Measurements from ENCODE around the gene FGD6.
"Not testable (repeated sequence)": the region's sequence is repeated elsewhere in the genome, so short reads cannot be mapped to it uniquely, and the experiment has no call there.

FGD6 gene

GRCh38 chr12:95243497-95244183, 26.4 kb upstream of the FGD6 start:
- Histone ChIP-seq H3K27me3 (ENCODE audit: low read length) (no peaks in the 10 kb centered on the region), H3K9ac (ENCODE audit: low read length) (no peak overlapping the region), H2AFZ (ENCODE audit: low read depth, low read length, severe bottlenecking) (no peak overlapping the region), H3K36me3 (ENCODE audit: low read length) (no peaks in the 10 kb centered on the region), H3K27ac (ENCODE audit: low read depth, low read length) (no peak overlapping the region), H4K20me1 (ENCODE audit: low read depth, low read length) (peaks cover 29% of the 10 kb centered on the region), H3K9me2 (replicated peaks; ENCODE audit: insufficient read depth, low read length) (no peaks in the 10 kb centered on the region), H3K9me3 (ENCODE audit: insufficient read depth, low read length) (no peaks in the 10 kb centered on the region), H3K4me2 (ENCODE audit: low read depth, low read length, poor library complexity, severe bottlenecking) (no peak overlapping the region), H3K79me2 (ENCODE audit: insufficient read depth, low read length) (peaks cover 90% of the 10 kb centered on the region), H3F3A (ENCODE audit: insufficient read depth) (peaks cover 6% of the 10 kb centered on the region; the same call in 1 of the 2 replicates), H3K4me3 (ENCODE audit: insufficient read depth, low read length, poor library complexity, severe bottlenecking) (no peak overlapping the region)
- TF ChIP-seq, protein P1, sequence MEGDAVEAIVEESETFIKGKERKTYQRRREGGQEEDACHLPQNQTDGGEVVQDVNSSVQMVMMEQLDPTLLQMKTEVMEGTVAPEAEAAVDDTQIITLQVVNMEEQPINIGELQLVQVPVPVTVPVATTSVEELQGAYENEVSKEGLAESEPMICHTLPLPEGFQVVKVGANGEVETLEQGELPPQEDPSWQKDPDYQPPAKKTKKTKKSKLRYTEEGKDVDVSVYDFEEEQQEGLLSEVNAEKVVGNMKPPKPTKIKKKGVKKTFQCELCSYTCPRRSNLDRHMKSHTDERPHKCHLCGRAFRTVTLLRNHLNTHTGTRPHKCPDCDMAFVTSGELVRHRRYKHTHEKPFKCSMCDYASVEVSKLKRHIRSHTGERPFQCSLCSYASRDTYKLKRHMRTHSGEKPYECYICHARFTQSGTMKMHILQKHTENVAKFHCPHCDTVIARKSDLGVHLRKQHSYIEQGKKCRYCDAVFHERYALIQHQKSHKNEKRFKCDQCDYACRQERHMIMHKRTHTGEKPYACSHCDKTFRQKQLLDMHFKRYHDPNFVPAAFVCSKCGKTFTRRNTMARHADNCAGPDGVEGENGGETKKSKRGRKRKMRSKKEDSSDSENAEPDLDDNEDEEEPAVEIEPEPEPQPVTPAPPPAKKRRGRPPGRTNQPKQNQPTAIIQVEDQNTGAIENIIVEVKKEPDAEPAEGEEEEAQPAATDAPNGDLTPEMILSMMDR (IDR thresholded peaks at IDR 0.05; ENCODE audit: insufficient read depth, low read length, poor library complexity, severe bottlenecking) = no peak
- no peak for TF ChIP-seq EZH2phosphoT487 (conservative IDR thresholded peaks at IDR 0.05; ENCODE audit: low read length)

GRCh38 chr12:95241761-95242506, 24.7 kb upstream of the FGD6 start:
- Histone ChIP-seq H3K79me2 (ENCODE audit: insufficient read depth, low read length) (peaks cover 91% of the 10 kb centered on the region), H3K9me2 (replicated peaks; ENCODE audit: insufficient read depth, low read length) (no peaks in the 10 kb centered on the region), H3K36me3 (ENCODE audit: low read length) (no peaks in the 10 kb centered on the region), H3K27ac (ENCODE audit: low read depth, low read length) (no peak overlapping the region), H3K27me3 (ENCODE audit: low read length) (no peaks in the 10 kb centered on the region), H4K20me1 (ENCODE audit: low read depth, low read length) (peaks cover 21% of the 10 kb centered on the region), H3K9me3 (ENCODE audit: insufficient read depth, low read length) (no peaks in the 10 kb centered on the region), H3K4me2 (ENCODE audit: low read depth, low read length, poor library complexity, severe bottlenecking) (no peak overlapping the region), H3K9ac (ENCODE audit: low read length) (no peak overlapping the region), H3K4me3 (ENCODE audit: insufficient read depth, low read length, poor library complexity, severe bottlenecking) (no peak overlapping the region), H2AFZ (ENCODE audit: low read depth, low read length, severe bottlenecking) (no peak overlapping the region), H3F3A (ENCODE audit: insufficient read depth) (peaks cover under 1% of the 10 kb centered on the region; the same call in 1 of the 2 replicates)
- TF ChIP-seq, protein P1 (IDR thresholded peaks at IDR 0.05; ENCODE audit: insufficient read depth, low read length, poor library complexity, severe bottlenecking) = no peak
- TF ChIP-seq EZH2phosphoT487 (conservative IDR thresholded peaks at IDR 0.05; ENCODE audit: low read length) = no peak

DNA sequence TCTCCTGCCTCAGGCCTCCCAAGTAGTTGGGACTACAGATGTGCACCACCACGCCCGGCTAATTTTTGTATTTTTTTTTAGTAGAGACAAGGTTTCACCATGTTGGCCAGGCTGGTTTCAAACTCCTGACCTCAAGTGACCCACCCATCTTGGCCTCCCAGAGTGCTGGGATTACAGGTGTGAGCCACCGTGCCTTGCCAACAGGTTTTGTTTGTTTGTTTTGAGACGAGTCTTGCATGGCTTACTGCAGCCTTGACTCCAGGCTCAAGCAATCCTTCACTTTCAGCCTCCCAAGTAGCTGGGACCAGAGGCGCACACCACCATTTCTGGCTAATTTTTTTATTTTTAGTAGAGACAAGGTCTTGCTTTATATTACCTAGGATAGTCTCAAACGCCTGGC, 23.9 kb upstream of the FGD6 start:
- Histone ChIP-seq H4K20me1 (ENCODE audit: low read depth, low read length) (peaks cover 21% of the 10 kb centered on the region), H3K79me2 (ENCODE audit: insufficient read depth, low read length) (peaks cover 96% of the 10 kb centered on the region)
- H3K27ac ChIP-seq (ENCODE audit: low read depth, low read length); H2AFZ ChIP-seq (ENCODE audit: low read depth, low read length, severe bottlenecking); H3K9me2 ChIP-seq (replicated peaks; ENCODE audit: insufficient read depth, low read length); H3K9me3 ChIP-seq (ENCODE audit: insufficient read depth, low read length); H3K4me3 ChIP-seq (ENCODE audit: insufficient read depth, low read length, poor library complexity, severe bottlenecking); H3F3A ChIP-seq (ENCODE audit: insufficient read depth); H3K36me3 ChIP-seq (ENCODE audit: low read length); H3K27me3 ChIP-seq (ENCODE audit: low read length); H3K4me2 ChIP-seq (ENCODE audit: low read depth, low read length, poor library complexity, severe bottlenecking); H3K9ac ChIP-seq (ENCODE audit: low read length): not testable (repeated sequence)

DNA sequence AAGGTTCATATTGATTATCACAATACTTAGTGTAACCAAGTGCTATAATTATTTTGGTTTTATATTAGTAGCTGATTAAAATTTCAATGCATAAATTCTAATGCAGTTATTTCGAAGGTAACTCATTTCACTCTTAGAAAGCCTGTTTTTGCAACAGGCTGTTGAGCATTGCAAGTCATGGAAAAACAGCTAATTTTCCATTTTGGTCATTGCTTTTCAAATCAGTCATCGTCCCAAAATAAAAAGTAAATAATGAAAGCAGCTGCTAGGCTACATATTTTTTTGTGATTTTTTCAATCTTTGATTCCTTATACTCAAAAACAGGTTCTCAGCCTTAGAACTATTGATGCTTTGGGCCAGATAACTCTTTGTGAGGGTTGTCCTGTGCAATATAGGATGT, 23.3 kb upstream of the FGD6 start:
- Histone ChIP-seq H3K27me3 (ENCODE audit: low read length) (no peaks in the 10 kb centered on the region), H2AFZ (ENCODE audit: low read depth, low read length, severe bottlenecking) (no peak overlapping the region), H3K9me2 (replicated peaks; ENCODE audit: insufficient read depth, low read length) (no peaks in the 10 kb centered on the region), H3K9me3 (ENCODE audit: insufficient read depth, low read length) (no peaks in the 10 kb centered on the region), H3K27ac (ENCODE audit: low read depth, low read length) (no peak overlapping the region), H3F3A (ENCODE audit: insufficient read depth) (no peaks in the 10 kb centered on the region), H3K9ac (ENCODE audit: low read length) (no peak overlapping the region), H3K4me2 (ENCODE audit: low read depth, low read length, poor library complexity, severe bottlenecking) (no peak overlapping the region), H3K79me2 (ENCODE audit: insufficient read depth, low read length) (peaks cover 91% of the 10 kb centered on the region), H4K20me1 (ENCODE audit: low read depth, low read length) (peaks cover 21% of the 10 kb centered on the region), H3K36me3 (ENCODE audit: low read length) (no peaks in the 10 kb centered on the region), H3K4me3 (ENCODE audit: insufficient read depth, low read length, poor library complexity, severe bottlenecking) (no peak overlapping the region)
- TF ChIP-seq, protein P1 (IDR thresholded peaks at IDR 0.05; ENCODE audit: insufficient read depth, low read length, poor library complexity, severe bottlenecking) = no peak
- TF ChIP-seq EZH2phosphoT487 (conservative IDR thresholded peaks at IDR 0.05; ENCODE audit: low read length) = no peak

DNA sequence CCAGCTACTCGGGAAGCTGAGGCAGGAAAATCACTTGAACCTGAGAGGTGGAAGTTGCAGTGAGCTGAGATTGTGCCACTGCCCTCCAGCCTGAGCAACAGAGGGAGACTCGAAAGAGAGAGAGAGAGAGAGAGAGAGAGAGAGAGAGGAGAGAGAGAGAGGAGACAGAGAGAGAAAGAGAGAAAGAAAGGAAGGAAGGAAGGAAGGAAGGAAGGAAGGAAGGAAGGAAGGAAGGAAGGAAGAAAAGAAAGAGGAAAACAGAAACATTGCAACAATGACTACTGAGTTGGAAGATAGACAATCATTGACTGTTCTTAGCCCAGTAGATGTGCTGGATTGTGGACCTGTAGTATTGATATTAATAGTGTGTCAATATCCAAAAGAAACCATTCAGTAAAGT, 22.6 kb upstream of the FGD6 start:
- peaks cover 21% of the 10 kb centered on the region for H4K20me1 ChIP-seq (ENCODE audit: low read depth, low read length)
- H3K27ac ChIP-seq (ENCODE audit: low read depth, low read length); H3K9ac ChIP-seq (ENCODE audit: low read length): not testable (repeated sequence)

More for the DNA sequence above, 22.6 kb upstream of the FGD6 start:
- not testable (repeated sequence) for H3K4me2 ChIP-seq (ENCODE audit: low read depth, low read length, poor library complexity, severe bottlenecking); H3K4me3 ChIP-seq (ENCODE audit: insufficient read depth, low read length, poor library complexity, severe bottlenecking); H3K9me3 ChIP-seq (ENCODE audit: insufficient read depth, low read length); H3K9me2 ChIP-seq (replicated peaks; ENCODE audit: insufficient read depth, low read length); H3K27me3 ChIP-seq (ENCODE audit: low read length); H2AFZ ChIP-seq (ENCODE audit: low read depth, low read length, severe bottlenecking); H3K36me3 ChIP-seq (ENCODE audit: low read length); H3F3A ChIP-seq (ENCODE audit: insufficient read depth)
- H3K79me2 ChIP-seq (ENCODE audit: insufficient read depth, low read length) = peaks cover 84% of the 10 kb centered on the region

Data from SU-DHL-6 (cell line).